ENCODE results near the gene ZBTB20.
"Not testable (repeated sequence)": the region's sequence is repeated elsewhere in the genome, so short reads cannot be mapped to it uniquely, and the experiment has no call there.

The ZBTB20 gene

DNA sequence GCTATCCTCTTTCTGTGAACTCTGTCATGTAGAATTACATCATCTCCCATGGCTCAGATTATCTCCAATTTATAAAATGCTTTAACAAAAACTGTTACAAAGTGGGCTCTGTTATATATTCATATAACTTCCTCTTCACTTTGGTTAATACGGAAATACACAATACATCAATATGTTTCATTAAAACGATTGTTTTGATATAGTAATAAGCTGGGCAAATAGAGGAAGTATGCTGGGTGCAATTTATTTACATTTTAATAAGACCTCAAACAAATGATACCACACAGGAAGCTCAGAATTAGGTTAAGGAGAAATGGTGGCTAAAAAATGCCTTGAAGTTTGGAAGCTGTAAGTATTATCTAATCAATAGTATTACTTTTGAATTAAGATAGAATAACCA is 331.0 kb downstream of the ZBTB20 start:
- no peak for DNase-seq

DNA sequence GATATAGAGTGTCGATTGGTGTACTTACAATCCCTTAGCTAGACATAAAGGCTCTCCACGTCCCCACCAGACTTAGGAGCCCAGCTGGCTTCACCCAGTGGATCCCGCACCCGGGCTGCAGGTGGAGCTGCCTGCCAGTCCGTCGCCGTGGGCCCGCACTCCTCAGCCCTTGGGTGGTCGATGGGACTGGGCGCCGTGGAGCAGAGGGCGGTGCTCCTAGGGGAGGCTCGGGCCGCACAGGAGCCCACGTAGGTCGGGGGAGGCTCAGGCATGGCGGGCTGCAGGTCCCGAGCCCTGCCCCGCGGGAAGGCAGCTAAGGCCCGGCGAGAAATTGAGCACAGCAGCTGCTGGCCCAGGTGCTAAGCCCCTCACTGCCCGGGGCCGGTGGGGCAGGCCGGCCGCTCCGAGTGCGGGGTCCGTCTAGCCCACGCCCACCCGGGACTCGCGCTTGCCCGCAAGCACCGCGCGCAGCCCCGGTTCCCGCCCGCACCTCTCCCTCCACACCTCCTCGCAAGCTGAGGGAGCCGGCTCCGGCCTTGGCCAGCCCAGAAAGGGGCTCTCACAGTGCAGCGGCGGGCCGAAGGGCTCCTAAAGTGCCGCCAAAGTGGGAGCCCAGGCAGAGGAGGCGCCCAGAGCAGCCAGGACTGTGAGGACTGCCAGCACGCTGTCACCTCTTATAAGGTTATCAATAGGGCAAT is 334.4 kb downstream of the ZBTB20 start:
- not testable (repeated sequence) for DNase-seq

DNA sequence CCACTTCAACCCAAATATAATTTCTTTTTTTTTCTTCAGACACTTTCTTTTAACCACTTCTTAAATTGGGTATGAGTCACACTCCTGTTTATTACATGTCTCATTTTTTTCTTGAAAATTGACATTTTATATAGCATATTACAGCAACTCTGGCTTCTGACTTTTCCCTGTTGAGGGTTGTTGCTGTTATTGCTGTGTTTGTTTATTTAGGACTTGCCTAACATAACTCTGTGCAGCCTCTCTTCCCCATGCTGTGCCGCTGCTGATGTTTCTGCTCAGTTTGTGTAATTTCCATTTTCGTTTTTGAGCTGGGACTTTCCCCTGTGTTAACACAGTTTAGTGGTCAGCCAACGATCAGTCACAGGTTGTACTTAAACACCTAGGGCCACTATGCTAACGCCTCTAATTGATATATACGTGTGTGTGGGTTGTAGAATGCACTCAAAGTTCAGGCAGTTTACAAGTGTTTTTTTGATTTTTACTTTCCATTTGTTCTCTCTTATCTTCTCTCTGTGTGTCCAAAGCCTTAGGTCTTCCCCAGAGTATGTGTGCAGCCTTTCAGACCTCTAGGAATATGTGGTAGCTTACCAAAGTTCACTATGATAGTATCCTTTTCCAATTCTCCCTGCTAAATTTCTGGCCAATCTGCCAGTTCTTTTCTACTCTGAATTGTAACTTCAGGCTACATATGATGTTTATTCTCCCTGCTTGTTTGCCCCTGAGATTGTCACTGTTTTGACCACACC is 337.2 kb downstream of the ZBTB20 start:
- no peak for DNase-seq

DNA sequence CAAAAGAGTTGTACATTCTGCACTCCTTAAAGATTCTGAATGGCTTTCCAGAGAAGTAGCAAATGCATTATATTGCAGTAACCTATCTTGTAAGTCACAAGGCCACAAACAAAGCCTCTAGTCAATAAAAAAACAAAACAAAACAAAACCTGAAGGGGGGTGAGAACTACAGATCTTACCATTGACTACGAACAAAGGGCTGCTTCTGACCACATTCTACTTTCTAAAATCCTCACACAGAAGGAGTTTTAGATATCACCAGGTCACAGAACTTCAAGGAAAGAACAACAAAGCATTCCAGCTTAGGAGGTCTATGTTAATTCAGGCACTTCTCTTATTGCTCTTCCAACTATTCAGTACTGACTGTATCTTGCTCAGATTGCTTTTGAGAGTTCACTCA is 343.0 kb downstream of the ZBTB20 start:
- DNase-seq = no peak

DNA sequence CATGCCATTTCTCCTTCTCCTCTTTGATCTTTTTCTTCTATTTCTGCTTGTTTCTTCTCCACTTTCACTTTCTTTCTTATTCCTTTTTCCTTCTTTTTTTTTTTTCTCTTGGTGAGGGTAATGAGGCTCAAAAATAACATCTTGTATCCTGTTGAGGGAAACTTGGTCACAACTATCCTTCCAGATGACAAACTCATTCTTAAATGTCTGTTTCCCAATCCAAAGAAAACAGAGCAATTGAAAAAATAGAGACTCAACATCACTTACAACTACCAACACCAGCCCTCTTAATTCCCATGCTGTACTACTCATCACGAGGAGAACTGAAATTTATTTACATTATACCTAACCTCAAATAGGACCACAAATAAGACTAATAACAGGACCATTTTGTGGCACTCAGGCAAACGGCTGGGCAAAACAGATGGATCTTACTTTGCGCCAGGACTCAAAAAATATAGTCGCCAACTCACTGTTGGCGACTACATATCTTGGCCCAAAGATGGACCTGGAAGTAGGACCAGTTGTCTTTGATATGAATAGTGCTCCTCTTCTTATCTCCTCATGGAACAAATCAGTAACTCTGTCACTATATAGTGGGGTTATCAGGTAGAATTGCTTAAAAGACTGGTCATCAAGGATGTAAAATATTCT is 343.9 kb downstream of the ZBTB20 start:
- no peak for DNase-seq

DNA sequence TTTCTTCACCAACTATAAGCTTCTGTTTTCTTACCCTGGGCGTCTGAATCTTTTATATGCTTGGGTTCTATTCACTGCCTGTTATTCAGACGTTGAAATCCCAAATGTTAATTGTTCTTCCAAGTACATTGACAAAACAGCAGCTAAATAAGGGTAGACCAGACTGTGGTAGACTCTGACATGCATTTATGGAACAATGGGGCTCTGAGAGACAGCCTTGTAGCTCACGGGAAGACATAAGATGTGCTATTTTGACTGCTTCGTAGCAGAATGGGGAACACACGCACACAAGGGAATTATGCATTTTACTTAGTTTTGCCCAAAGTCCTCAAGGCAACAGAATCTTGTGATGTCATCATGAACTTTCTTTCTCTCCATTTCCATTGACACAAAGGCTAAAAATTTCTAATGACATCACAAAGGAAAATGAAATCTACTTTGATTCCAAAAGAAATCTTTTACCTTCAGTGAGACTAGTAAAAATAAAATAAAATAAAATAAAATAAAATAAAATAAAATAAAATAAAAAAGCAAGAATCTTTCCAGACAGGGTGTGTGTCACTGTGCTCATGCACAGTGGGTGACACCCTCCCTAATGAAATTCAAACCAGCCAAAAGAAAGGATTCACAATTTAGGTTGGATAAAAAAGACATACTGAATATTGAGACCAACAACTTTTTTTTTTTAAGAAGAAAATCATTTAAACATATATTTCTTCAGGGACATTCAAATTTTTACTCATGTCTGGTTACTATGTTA is 346.6 kb downstream of the ZBTB20 start:
- no peak for DNase-seq

DNA sequence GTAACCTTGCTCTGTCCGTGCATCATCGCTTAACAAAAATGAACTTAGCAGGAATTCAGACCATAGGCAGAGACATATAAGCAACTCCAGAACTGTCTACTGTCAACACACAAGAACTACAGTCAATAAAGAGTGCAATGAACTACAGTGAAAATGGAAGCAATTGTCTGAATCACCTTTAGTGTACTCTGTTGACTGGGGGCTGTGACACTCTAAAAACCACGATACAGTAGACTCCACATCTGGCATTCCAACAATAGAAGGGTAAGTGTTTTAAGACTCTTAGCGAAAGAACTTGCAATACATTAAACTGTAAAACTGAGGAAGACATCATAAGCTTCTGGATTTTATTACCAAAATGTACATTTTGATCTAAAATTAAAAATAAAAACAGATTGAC is 347.3 kb downstream of the ZBTB20 start:
- DNase-seq = no peak

DNA sequence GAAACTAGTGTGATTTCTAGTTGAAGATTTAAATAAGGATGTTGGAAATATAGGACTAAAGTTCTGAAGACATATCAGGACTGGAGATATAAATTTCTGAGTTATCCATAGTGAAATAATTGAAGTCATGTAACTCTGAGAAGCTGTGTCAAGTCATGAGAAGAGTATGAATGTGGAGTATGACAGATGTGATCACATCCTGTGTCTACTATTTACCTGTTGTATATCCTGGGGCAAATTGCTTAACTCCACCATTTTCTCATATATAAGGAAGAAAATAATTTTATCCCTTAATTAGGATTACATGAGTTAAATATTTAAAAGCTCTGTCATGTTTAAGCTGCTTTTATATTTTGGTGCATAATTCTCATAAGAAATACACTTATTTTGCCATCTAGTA is 350.3 kb downstream of the ZBTB20 start:
- no peak for DNase-seq

DNA sequence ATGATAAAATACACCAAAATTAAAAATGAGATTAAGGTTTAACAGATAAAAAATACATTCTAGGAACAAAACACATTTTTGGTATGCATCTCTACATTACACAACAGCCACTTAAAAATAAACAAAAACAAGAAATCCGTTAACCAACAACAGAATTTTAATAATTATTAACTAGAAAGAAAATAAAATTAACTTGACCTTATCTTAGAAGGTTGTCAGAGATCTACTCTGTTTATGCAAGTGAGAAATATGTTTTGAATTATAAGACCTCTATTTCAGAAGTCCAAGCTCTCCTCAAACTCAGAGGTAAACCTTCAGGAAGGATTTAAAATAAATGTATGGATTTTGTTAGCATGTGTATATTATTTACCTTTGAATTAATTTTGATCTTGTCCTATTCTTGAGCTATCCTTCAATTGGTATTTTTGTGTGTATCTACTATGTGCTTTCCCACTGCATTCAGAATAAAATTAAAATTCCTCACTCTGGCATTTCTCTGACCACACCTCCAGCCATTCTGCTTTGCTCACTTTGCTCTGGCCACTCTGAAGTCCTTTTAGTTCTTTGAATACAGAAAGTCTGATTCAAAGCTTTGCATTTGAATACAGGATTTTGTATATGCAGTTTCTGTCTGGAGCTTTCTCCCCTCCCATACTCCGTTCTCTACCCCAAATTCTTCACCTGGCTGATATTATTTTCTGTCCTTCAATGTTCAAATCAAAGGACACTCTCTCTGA is 352.0 kb downstream of the ZBTB20 start:
- no peak for DNase-seq

DNA sequence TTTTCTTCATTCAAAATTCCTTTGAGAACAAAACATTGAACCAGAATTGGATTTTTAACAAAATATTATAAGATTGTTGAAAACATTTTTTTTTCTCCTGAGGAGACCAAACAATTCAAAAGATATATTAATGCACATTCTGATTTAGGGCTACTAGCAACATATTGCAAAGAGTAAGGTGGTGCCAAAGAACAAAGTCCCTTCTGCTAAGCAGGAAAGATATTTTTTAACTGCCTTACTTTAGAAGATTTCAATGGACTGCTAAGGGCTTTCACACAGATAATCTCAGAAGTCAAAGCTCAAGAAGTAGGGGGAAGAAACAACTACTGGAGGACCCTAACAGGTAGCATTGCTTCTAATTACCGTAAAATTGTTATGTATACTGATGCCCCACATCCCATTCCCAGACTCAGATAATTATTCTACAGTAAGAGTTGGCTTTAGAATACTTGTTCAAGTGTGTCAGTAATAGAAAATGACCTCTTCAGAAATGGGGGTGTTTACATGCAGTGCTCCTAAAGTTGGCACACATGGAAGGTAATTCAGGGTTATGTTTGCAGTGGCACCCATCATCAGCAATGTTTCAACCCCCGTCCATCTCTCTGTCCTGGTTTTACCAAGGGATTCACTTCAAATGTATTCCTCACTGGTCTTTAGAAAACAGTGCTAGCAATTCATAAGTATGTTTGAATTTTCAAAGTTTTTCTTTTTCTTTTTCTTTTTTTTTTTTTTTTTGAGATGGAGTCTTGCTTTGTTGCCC is 354.7 kb downstream of the ZBTB20 start:
- no peak for DNase-seq

DNA sequence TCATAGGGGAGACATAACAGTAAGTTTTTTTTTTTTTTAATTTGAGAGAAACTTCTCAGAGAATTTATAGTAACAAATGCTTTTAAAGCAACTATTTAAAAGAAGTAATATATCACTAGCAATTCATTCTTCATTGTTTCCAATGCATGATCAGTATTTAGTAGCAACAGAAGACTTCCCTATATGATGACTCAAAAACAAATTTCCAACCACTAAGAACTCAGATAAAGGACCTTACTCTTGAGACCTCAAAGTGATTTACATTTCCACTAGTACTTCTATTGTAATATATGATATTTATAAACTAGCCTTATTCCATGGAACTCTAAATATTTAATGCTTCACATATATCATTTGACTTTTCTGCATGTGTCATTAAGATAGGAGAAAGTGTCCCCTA is 356.3 kb downstream of the ZBTB20 start:
- no peak for DNase-seq

DNA sequence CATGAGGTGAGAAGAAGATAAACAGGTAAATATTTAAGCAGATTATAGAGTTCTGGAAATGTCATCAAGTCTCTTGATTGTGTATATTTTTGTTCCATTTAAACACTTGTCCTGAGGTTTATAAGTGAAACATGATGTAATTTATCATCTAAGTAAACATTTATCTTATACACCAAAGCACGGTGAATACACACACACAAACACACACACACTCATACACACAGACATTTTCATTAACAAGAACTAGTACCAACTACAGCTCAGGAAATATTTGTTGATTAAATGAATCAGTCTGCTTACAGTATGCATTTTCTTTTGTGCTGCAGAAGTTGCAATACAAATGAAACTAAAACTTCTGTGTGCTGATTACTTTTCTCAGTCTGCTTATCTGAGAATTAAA is 357.3 kb downstream of the ZBTB20 start:
- DNase-seq = no peak

DNA sequence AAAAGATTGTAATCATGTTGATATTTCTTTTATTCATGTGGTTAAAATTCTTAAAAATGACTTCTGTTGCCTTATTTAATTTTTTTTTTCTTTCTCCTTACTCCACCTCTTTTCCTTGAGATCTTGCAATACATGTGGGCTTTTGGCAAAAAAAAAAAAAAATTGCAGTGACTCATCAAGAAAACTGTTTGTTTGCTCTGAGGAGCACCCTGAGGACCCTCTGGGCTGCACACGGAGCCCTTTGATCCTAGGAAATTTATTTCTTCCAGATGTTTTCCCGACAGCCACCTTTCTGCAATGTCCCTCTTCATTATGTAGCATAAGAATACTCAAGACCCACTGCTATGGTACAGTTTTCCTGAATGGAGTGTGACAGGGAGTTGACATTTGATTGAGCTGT is 371.7 kb downstream of the ZBTB20 start:
- DNase-seq = no peak

DNA sequence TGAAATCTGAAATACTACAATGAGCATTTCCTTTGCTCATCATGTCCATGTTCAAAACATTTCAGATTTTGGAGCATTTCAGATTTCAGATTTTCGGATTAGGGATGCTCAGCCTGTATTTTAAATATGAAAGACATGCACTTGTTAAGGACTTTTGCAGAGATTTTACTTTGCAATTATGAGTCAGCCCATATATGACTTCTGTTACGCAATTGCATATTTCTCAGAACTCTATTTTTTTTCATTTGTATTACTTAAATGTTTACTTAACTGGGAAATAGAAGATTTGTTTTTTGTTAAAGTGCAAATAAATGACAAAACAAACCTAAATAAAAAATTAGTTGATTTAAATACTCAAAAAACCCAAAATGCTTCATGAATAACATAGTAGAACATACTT is 376.2 kb downstream of the ZBTB20 start:
- DNase-seq = no peak

DNA sequence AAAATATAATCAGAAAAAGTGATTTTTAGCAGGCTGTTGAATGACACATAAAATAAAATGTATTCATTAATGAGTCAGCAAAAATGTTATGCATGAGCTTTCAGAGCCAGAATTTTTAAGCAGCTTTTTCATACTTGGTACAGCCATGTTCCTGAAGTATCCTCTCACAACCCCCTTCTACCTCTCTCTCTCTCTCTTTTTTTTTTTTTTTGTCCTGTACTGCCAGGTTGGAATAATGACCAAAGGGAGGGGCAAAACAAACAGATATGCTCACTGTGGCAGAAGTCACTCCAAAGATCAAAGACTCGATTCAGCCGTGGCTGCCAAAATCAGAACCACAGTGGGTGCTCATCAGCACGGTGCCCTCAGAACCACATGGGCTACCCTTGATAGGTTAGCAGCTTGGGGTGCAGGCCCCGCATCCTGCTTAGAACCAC is 383.0 kb downstream of the ZBTB20 start:
- DNase-seq = no peak

DNA sequence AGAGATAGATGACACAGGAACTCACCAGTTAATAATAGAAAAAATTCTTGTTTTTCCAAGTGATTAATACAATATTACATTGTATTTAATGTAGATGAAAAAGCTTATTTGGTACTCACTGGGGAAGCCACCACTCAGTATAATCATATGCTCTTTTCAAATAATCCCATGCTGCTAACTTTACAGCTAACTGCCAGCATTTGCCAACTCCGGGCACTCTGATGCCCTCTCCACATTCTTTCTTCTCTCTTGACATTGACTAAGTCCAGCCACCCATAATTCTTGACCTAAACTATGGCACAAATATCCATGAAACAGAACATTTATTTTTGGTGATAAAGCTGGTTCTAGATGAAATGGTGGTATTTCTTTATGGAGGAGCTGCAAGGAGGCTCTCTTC is 384.9 kb downstream of the ZBTB20 start:
- no peak for DNase-seq

DNA sequence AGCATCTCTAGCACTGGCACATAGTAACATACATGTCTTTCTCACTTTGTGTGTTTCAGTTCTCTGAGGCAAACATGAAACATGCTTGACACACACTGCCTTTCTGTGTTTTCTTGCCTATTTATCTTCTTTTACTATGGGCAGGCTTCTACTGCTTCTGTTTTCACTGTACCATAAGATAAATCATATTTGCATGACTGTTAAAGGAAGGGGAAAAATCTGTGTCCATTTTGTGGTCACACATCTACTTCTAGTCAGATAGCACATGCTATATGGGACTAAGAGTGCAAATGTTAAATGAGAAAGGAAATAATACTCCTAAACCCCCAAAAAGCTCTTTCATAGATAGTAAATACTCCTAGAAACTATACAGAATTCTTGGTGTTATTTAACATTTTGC is 386.4 kb downstream of the ZBTB20 start:
- no peak for DNase-seq

DNA sequence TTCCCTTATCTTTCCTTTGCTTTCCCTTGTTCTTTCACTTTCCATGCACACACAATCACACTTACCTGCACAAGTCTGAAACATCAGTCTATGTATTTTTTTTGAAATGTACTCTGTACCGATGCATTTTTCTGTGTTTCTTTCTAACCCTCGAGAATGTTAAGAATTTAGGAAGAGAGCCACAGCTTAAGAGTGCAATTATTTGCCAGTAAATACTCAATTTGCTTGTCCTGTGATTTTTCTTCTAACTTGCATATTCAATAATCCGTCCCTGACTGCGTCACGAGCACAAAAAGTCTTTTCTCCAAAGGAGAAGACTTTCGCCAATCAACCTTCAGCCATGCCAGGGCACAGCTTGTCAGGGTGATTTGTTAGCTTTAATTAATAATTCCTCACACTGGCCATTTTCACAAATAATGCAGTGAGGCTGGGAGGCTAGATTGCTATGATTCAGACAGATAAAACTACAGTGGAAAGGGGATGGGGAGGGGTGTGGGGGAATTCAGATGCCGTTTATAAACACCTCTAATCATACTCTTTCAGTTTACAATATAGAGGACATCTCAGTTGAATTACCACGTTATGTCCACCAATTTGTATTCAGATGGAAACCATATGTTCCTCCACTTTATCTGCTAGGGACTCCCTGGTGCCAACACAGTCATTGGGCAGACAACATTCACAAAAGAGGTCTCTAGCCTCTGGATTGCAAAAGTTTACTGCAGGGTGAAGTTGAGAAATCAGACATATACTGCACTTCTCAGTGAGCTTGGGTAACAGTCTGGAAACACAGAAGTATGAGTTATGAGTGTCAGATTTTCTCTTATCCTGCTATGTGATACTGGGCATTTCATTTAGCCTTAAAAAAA is 388.0 kb downstream of the ZBTB20 start:
- DNase-seq = no peak

DNA sequence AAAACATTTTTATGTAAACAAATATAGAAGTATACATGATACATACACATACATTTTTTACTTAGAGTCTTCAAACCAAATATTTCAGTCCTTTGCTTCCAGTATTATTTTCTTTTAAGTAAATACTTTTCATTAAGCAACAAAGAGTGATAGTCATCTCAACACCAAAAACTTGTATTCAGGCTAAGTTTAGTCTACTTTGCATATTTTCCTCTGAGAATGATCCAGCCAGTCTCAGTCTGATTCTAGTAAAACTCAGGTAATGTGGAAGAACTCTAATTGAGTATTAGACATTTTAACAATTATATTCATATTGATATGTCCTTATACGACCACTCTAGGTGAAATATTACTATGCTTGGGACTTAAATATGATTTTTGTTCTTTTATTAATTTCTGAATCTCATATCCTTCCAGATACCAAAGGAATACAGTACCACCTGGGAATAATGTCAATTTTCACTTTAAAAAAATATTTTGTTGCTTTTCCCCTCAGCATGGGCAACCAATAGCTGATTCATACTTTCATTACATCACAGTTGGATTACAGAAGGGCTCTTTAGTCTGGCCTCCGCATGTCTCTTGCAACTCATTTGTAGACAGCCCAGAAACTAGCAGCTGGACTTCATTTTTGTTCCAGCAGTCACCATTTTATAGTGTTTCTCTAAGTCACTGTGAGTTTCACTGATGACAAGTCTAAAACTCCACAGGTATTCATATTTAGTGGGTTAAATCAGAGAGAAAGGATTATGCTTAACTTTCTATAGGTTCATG is 390.4 kb downstream of the ZBTB20 start:
- DNase-seq = no peak

DNA sequence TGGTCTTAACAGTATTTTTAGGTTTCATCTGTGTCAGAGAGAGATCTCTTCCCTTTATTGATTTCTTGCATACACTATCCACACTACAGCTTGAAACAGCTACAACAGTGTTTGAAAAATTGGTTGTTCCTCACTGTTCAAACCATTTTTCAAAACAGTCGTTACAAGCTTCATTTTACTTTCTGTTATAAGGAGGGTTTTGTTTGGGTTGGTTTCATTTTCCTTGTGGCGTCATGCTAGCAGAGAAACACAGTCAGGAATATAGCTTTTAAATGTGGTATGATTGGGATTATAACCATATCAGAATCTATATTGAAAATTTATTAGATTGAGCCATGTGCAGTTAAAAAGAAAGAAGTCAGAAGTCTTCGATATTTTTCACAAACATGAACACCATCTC is 400.6 kb downstream of the ZBTB20 start:
- no peak for DNase-seq

Measured in NCI-H2081 treated with DMSO at 0.1 percent for 48 hours (cell line).